ENCODE data around the gene JMJD1C.

DNA sequence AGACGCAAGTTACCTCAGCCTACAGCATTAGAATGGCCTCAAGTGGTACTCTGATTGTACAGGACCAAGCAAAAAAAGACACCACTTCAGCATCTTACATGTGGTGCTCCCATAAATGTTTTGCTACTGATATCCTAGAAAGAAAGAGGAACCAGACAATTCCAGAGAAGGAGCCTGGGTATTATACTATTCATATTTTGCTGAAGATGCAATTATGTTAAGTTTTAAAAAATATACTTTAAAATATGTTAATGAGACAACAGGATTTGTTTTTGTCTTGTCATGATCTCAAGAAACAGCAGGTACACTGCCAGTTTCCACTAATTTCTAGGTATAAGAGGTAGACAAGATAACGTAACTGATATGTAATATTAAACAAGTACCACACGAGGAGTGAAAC lies 92.6 kb downstream of the JMJD1C start:
- TF ChIP-seq, protein P1, sequence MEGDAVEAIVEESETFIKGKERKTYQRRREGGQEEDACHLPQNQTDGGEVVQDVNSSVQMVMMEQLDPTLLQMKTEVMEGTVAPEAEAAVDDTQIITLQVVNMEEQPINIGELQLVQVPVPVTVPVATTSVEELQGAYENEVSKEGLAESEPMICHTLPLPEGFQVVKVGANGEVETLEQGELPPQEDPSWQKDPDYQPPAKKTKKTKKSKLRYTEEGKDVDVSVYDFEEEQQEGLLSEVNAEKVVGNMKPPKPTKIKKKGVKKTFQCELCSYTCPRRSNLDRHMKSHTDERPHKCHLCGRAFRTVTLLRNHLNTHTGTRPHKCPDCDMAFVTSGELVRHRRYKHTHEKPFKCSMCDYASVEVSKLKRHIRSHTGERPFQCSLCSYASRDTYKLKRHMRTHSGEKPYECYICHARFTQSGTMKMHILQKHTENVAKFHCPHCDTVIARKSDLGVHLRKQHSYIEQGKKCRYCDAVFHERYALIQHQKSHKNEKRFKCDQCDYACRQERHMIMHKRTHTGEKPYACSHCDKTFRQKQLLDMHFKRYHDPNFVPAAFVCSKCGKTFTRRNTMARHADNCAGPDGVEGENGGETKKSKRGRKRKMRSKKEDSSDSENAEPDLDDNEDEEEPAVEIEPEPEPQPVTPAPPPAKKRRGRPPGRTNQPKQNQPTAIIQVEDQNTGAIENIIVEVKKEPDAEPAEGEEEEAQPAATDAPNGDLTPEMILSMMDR (IDR thresholded peaks at IDR 0.05 in 2 of 3, conservative IDR thresholded peaks at IDR 0.05 in 1 of 3; ENCODE audit: control insufficient read depth in 2 of 3, extremely low read depth in 1 of 3, insufficient read depth in 1 of 3, low read depth in 3 of 3, low read length in 3 of 3), result no peak
- TF ChIP-seq EZH2 (IDR thresholded peaks at IDR 0.05; ENCODE audit: borderline replicate concordance, control insufficient read depth, low read depth, low read length) (no peak), EP300 (IDR thresholded peaks at IDR 0.05; ENCODE audit: borderline replicate concordance in 1 of 2, control insufficient read depth in 1 of 2, low read depth in 2 of 2, low read length in 2 of 2) (no peak), ZNF274 (IDR thresholded peaks at IDR 0.05; ENCODE audit: insufficient read depth, insufficient read length) (no peak), FOS (IDR thresholded peaks at IDR 0.05; ENCODE audit: borderline replicate concordance, extremely low read depth, insufficient read length) (no peak)
- TF ChIP-seq, protein P2, sequence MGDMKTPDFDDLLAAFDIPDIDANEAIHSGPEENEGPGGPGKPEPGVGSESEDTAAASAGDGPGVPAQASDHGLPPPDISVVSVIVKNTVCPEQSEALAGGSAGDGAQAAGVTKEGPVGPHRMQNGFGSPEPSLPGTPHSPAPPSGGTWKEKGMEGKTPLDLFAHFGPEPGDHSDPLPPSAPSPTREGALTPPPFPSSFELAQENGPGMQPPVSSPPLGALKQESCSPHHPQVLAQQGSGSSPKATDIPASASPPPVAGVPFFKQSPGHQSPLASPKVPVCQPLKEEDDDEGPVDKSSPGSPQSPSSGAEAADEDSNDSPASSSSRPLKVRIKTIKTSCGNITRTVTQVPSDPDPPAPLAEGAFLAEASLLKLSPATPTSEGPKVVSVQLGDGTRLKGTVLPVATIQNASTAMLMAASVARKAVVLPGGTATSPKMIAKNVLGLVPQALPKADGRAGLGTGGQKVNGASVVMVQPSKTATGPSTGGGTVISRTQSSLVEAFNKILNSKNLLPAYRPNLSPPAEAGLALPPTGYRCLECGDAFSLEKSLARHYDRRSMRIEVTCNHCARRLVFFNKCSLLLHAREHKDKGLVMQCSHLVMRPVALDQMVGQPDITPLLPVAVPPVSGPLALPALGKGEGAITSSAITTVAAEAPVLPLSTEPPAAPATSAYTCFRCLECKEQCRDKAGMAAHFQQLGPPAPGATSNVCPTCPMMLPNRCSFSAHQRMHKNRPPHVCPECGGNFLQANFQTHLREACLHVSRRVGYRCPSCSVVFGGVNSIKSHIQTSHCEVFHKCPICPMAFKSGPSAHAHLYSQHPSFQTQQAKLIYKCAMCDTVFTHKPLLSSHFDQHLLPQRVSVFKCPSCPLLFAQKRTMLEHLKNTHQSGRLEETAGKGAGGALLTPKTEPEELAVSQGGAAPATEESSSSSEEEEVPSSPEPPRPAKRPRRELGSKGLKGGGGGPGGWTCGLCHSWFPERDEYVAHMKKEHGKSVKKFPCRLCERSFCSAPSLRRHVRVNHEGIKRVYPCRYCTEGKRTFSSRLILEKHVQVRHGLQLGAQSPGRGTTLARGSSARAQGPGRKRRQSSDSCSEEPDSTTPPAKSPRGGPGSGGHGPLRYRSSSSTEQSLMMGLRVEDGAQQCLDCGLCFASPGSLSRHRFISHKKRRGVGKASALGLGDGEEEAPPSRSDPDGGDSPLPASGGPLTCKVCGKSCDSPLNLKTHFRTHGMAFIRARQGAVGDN (IDR thresholded peaks at IDR 0.05), result no peak
- TF ChIP-seq, protein P3, sequence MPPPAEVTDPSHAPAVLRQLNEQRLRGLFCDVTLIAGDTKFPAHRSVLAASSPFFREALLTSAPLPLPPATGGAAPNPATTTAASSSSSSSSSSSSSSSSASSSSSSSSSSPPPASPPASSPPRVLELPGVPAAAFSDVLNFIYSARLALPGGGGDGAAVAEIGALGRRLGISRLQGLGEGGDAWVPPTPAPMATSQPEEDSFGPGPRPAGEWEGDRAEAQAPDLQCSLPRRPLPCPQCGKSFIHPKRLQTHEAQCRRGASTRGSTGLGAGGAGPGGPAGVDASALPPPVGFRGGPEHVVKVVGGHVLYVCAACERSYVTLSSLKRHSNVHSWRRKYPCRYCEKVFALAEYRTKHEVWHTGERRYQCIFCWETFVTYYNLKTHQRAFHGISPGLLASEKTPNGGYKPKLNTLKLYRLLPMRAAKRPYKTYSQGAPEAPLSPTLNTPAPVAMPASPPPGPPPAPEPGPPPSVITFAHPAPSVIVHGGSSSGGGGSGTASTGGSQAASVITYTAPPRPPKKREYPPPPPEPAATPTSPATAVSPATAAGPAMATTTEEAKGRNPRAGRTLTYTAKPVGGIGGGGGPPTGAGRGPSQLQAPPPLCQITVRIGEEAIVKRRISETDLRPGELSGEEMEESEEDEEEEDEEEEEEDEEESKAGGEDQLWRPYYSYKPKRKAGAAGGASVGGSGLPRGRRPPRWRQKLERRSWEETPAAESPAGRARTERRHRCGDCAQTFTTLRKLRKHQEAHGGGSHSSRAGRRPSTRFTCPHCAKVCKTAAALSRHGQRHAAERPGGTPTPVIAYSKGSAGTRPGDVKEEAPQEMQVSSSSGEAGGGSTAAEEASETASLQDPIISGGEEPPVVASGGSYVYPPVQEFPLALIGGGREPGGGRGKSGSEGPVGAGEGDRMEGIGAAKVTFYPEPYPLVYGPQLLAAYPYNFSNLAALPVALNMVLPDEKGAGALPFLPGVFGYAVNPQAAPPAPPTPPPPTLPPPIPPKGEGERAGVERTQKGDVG (CRISPR knock-in tag; IDR thresholded peaks at IDR 0.05), result no peak

All from GM12878 (cell line).